Stimulated activated CD4-positive, alpha-beta T cell treated with anti-CD3 and anti-CD28 coated beads, TNF-alpha, amount 100 ng/mL, for 4 hours (primary cell): ENCODE measurements around the gene DOCK4.

Experiments used
- DNase-seq, 3 experiments: peaks; one replicate each; pipeline ENCODE4 v3.0.0-alpha.2; 2020; ENCODE audit warnings: low read depth in 3 of 3

DOCK4 gene

DNA sequence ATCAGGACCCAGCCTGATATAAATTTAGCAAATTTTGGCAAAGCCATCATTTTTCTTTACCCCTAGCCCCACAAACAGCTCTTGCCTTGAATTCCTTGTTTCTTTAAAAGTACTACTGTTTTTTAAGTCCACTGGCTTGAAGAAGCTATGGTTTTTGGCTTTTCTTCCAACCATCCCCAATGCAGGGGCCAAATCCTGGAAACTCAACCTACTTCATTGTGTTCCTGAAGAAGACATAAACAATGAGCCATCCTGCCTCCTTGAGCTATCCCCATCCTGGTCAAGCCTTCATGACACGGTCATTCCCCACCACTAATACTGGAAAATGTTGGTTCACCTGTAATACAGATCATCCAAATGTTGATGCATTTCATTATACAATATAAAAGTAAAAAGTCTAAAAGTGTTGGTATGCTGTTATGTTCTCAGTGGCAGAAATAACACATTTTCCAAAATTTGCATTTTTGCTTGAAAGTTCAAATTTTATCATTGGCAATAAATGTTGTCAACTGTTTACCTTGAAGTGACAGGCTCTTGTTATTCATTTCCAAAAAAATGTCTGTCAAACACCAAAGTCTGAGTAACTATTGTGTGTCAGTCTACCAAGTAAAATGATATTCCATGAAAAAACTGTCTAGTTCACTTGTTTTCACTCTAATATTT, 92.2 kb downstream of the DOCK4 start:
- no peak for DNase-seq

DNA sequence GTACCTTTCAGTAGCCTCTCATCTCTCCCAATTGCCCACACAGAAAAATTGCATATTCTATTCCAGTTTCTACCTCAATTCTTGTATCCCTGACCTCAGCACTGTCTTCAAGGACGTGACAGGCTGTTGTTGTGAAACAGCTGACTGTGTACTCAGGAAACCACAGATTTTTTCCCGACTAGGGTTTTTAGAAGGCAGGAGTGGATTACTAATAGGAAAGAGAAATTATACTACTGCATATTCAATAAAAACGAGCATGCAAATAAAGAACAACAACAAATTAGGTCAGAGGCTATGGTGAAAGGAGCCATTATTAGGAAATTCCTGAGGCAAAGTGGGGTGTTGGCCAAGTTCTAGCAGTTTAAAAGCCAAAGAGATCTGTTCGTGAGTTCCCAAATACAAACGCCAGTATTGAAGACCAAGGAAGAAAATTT, 93.4 kb downstream of the DOCK4 start:
- DNase-seq: no peak

- no peak for DNase-seq
These were observed 95.5 kb downstream of the DOCK4 start for GRCh38 chr7:112110651-112111050.

DNA sequence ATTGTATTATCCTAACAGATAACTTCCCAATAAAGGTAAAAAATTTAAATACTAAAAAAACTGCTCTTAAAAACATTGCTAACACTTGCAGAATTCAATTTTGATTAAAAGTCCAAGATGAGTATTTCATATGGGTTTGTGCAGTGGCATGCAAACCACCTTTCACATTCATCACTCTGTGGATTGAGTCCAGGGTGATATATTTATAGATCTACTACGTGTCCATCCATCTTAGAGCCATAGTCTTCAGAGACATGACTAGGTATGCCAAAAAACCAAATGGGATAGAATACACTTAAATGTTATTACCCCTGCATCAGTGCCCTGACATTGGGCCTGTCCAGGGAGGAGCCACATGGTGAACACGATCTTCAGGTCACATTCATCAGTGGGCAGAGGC, 96.0 kb downstream of the DOCK4 start:
- no peak for DNase-seq

- DNase-seq: no peak
These were observed 97.2 kb downstream of the DOCK4 start for GRCh38 chr7:112108981-112109380.

DNA sequence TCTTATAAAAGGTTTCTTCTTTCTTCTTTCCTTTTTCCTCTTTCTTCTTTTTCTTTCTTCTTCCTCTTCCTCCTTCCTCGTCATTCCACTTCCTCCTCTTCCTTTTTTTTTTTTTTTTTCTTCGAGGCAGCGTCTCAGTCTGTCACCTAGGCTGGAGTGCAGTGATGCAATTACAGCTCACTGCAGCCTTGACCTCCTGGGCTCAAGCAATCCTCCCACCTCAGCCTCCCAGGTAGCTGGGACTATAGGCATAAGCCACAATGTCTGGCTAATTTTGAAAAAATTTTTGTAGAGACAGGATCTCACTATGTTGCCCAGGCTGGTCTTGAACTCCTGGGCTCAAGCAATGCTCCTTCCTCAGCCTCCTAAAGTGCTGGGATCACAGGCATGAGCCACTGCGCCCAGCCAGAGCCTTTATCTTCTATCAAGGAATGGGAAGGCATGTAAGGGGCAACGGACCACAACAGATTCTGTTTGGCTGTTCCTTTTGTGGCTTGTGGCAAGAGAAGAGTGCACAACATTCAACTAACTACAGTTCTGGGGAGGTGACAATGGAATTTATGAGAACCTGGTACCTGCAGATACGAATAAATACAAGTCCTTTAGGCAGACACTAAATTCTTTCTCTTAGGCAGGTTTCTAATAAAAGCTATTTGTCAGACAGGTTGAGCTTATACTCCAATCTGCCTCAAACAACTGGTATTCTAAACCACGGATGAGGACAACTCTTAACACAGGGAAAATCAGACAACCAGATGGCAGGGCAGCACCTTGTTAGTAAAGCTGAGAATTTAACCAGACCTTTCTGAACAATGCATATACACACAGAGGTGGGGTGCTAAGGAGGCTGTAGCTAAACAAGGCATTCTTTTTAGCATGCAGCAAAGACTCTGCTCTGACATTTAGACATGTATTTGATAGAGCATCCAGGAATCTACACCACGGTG, 100.3 kb downstream of the DOCK4 start:
- no peak for DNase-seq

- DNase-seq: no peak
These were observed 102.1 kb downstream of the DOCK4 start for GRCh38 chr7:112104120-112104519.

GRCh38 chr7:112103246-112103645, 103.0 kb downstream of the DOCK4 start:
- no peak for DNase-seq

GRCh38 chr7:112101201-112101846, 104.9 kb downstream of the DOCK4 start:
- no peak for DNase-seq

DNA sequence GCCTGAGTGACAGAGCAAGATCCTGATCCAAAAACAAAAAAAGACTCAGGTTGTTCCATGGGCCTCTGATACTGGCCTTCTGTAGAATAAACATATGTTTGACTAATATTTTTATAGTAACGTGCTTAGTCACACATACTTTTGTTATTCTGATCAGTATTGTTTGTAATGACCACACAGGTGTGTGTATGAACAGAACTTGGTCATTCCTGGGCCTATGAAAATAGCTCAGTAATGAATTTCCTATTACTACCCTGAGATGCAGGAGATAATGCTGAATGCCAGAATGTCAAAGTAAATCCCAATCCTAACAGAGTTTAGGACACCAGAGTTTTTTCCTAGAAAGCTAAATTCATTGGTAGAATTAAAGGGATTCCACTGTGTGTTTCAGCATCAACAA, 108.7 kb downstream of the DOCK4 start:
- no peak for DNase-seq

DNA sequence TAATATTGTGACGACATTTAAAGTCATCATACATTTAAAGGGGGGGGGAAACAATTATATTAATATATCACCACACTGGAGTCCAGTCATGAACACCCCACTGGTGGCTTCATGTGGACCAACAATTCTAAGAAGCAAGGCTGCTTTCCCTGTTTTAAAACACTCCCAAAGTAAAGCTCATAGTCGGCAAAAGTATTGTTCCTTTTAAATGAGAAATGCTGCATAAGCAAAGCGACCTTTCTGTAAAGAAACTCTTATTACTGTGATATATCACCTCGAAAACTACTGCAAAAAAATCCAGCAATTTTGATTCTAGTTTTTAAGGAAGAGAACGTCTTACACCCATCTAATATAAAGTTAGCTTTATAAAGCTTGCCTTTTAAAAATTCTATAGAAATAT, 112.8 kb downstream of the DOCK4 start:
- DNase-seq: no peak

DNA sequence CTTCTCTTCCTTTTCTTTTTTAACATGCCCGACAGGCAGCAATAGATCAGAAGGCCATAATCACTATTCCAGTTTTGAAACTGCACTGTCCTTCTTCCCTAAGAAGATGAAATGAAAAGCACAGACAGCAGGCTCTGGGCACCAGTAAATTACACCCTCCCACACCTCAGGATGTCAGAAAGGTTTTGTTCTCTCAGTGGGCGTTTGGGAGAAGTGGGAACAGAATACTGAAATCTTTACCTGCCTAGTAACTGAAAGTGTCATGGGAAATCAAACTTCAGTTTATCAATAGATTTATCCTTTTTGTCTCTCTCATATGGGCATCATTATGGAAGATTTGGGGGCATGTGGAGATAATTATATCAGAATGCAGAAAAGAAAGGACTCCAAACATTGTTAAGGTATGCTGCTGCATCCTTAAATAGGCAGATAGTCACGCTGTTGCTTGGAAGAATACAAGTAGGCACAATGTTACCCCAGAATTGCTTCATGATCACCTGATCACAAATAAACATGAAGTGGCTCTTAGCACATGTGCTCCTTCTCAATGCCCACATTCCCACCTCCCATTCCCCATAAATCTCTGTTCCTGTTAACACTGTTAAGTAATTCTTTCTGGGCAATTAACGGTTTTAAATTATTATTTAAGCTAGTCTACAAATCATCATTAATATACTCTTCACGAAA, 113.3 kb downstream of the DOCK4 start:
- no peak for DNase-seq

DNA sequence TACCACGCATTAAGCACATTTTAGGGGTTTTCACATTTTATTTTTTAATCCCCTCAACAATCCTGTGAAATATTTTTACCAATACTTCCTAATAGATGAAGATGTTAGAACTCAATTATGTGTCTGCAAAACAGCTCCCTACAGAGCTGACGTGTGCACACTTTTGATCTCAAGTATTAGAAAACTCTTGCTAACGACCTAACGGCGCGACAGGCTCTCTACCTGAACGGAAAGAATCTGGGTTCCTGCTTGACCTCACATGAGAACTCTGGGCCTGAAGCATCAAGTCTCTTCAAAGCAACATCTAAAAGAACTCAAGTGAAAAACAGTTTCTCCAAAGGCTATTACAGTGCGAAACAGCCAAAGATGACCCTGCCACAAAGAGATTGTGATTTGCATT, 113.9 kb downstream of the DOCK4 start:
- no peak for DNase-seq

DNA sequence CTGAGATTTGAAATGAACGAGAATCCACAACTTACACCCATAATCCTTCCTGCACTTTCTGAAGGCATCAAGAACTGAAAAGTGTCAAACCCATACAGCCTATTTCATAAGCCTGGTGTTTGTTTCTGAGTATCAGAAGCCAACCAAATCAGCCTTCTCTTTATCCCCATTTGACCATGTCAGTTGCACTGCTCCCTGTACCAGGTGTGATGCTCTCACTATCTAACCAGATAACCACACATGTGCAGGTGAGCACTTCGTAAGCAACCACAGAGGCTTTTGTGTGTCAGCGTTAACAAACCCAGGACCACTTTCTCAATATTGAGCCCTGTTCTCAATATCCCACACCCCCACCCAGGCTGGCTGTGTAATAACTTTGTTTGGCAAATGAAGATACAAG, 114.4 kb downstream of the DOCK4 start:
- DNase-seq: no peak

- DNase-seq: no peak
These were observed 116.6 kb downstream of the DOCK4 start for GRCh38 chr7:112089551-112089950.

GRCh38 chr7:112088484-112089016, 117.6 kb downstream of the DOCK4 start:
- no peak for DNase-seq

- no peak for DNase-seq
These were observed 119.5 kb downstream of the DOCK4 start for GRCh38 chr7:112086496-112087254.

DNA sequence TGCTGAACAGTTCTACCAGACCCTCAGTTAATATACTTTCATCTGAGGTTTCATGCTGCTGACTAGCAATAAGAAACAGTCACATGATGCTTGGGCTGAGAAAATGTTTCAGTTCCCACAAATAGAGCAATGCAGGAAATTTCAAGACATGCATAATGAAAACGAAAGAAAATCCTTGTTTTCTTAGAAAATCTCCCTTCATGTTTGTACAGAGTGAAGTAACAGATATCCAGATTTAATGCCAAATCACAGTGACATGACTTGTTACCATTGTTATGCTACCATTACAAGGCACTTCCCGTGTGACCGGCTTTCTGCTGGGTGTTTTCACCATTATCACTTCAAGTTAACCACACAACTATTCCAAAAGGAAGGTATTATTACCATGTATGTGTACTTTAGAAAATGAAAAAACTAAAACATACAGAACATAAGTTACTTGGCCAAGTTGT, 121.7 kb downstream of the DOCK4 start:
- DNase-seq: no peak

- no peak for DNase-seq
These were observed 122.3 kb downstream of the DOCK4 start for GRCh38 chr7:112083776-112084355.

GRCh38 chr7:112082306-112082705, 123.9 kb downstream of the DOCK4 start:
- no peak for DNase-seq

DNA sequence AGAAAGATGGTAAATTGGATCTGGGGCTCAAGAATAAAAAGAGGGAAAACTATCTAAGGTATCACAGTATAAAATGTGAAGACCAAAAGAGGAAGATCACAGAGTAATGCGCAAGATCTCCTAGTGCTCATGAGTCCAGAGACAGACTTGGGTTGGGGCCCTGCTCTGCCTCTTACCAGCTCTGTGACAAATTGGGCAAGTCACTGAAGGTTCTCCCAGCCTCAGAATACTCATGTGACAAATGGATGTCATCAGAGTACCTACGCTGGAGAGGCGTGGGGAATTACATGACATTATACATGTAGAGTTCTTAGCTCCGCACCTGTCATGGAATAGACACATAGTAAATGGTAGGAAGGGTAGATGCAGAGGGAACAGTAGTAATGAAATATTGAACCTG, 124.4 kb downstream of the DOCK4 start:
- no peak for DNase-seq
